Inflammatory macrophage (primary cell): ENCODE results near the gene GOLGA7B.

Experiments
- DNase-seq, 2 donors: peaks; one replicate each; pipeline ENCODE4 v3.0.0-alpha.2; 2020 to 2022
- total RNA-seq, 18 experiments: gene quantifications; one replicate each; lab custom pipeline; 2026; ENCODE audit warnings: mixed read lengths in 6 of 18, inconsistent platforms in 2 of 18; lab: John Stamatoyannopoulos, UW

Gene GOLGA7B
- total RNA-seq = 3.2 to 90.8 (median 13.5) reads per million in 18 experiments

- DNase-seq = peak in 1 of 2 donors; percentile 29
These were observed at the start of gene GOLGA7B for GRCh38 chr10:97849687-97850402. Gene GOLGA7B (plus strand): TSS chr10:97849843. CDS start chr10:97850304, 461 bp downstream.

GRCh38 chr10:97800474-97800873, 49.2 kb upstream of the GOLGA7B start:
- no peak for DNase-seq

- no peak for DNase-seq
These were observed 48.2 kb upstream of the GOLGA7B start for GRCh38 chr10:97801422-97801821.

- no peak for DNase-seq
These were observed 44.4 kb upstream of the GOLGA7B start for GRCh38 chr10:97805096-97805884.

- DNase-seq = no peak
These were observed 43.7 kb upstream of the GOLGA7B start for GRCh38 chr10:97805949-97806348.

GRCh38 chr10:97810446-97810845, 39.2 kb upstream of the GOLGA7B start:
- DNase-seq = no peak

- DNase-seq = no peak
These were observed 37.7 kb upstream of the GOLGA7B start for GRCh38 chr10:97811958-97812357.

- DNase-seq = no peak
These were observed 36.9 kb upstream of the GOLGA7B start for GRCh38 chr10:97812696-97813095.

GRCh38 chr10:97813311-97813710, 36.3 kb upstream of the GOLGA7B start:
- no peak for DNase-seq

- no peak for DNase-seq
These were observed 34.6 kb upstream of the GOLGA7B start for GRCh38 chr10:97814996-97815395.

- no peak for DNase-seq
These were observed 33.0 kb upstream of the GOLGA7B start for GRCh38 chr10:97816609-97817008.

GRCh38 chr10:97818572-97818971, 31.1 kb upstream of the GOLGA7B start:
- no peak for DNase-seq

- peak; percentile 6 to 13 for DNase-seq
These were observed 29.4 kb upstream of the GOLGA7B start for GRCh38 chr10:97820096-97820704.

- no peak for DNase-seq
These were observed 28.2 kb upstream of the GOLGA7B start for GRCh38 chr10:97821308-97822038.

- no peak for DNase-seq
These were observed 27.4 kb upstream of the GOLGA7B start for GRCh38 chr10:97822261-97822687.

GRCh38 chr10:97823734-97824133, 25.9 kb upstream of the GOLGA7B start:
- DNase-seq = no peak

- no peak for DNase-seq
These were observed 24.5 kb upstream of the GOLGA7B start for GRCh38 chr10:97825020-97825760.

- DNase-seq = no peak
These were observed 22.8 kb upstream of the GOLGA7B start for GRCh38 chr10:97826892-97827291.

GRCh38 chr10:97827702-97828291, 21.8 kb upstream of the GOLGA7B start:
- no peak for DNase-seq

- DNase-seq = no peak
These were observed 20.9 kb upstream of the GOLGA7B start for GRCh38 chr10:97828721-97829120.

- no peak for DNase-seq
These were observed 19.6 kb upstream of the GOLGA7B start for GRCh38 chr10:97830064-97830463.

GRCh38 chr10:97831259-97831658, 18.4 kb upstream of the GOLGA7B start:
- DNase-seq = no peak
